HepG2 (cell line): Measurements from ENCODE around the gene CAPN15. TPM values are rescaled to one million over a fixed set of nuclear protein-coding genes. Genes with fewer than 3 reads are reported as not detected.
A peak's percentile ranks its signal among the peaks of the same experiment; 100 is the strongest.

Experiments
- CAMTA2 ChIP-seq: sonication (generic); formaldehyde crosslinking; IDR thresholded peaks from 2 replicates; pipeline ENCODE4 v1.4.0; 2020; ENCODE audit warnings: mild to moderate bottlenecking, missing genetic modification reagents, borderline replicate concordance
- GPN1 ChIP-seq: sonication (generic); formaldehyde crosslinking; IDR thresholded peaks from 2 replicates; pipeline ENCODE4 v1.5.1; 2020; ENCODE audit warnings: missing genetic modification reagents, borderline replicate concordance
- GTF3A ChIP-seq: sonication (generic); formaldehyde crosslinking; conservative IDR thresholded peaks from 2 replicates; pipeline ENCODE4 v1.4.0; 2020; ENCODE audit warnings: mild to moderate bottlenecking, missing genetic modification reagents
- HIVEP1 ChIP-seq: sonication (generic); formaldehyde crosslinking; IDR thresholded peaks from 2 replicates; pipeline ENCODE4 v1.4.0; 2020; ENCODE audit warnings: mild to moderate bottlenecking, missing genetic modification reagents
- HNRNPL ChIP-seq: fragments of 200-400 bp; formaldehyde crosslinking; IDR thresholded peaks from 2 replicates; pipeline ENCODE4 v1.6.1; 2017; ENCODE audit warnings: mild to moderate bottlenecking, low read depth, low read length
- KDM1A ChIP-seq: IDR thresholded peaks from 2 replicates; pipeline ENCODE4 v1.6.1; 2016; ENCODE audit warnings: missing compliant biosample characterization
- NR2F6 ChIP-seq, 2 experiments: IDR thresholded peaks; 2 replicates each; pipeline ENCODE4 v1.6.1; 2016; ENCODE audit warnings: antibody characterized with exemption in 1 of 2, mild to moderate bottlenecking in 1 of 2
- POLR2G ChIP-seq: fragments of 200-400 bp; formaldehyde crosslinking; IDR thresholded peaks from 2 replicates; pipeline ENCODE4 v1.6.1; 2018; ENCODE audit warnings: mild to moderate bottlenecking, low read depth, low read length, moderate library complexity
- RAD21 ChIP-seq: fragments of 450-650 bp; formaldehyde crosslinking; IDR thresholded peaks from 2 replicates; pipeline ENCODE4 v1.5.0; 2020; ENCODE audit warnings: mild to moderate bottlenecking
- SIX4 ChIP-seq: sonication (generic); formaldehyde crosslinking; IDR thresholded peaks from 2 replicates; pipeline ENCODE4 v1.4.0; 2020; ENCODE audit warnings: missing genetic modification reagents
- SRSF1 ChIP-seq: fragments of 200-400 bp; formaldehyde crosslinking; optimal IDR thresholded peaks from 2 replicates; pipeline ENCODE3; 2017; ENCODE audit warnings: mild to moderate bottlenecking, low read depth, low read length, moderate library complexity
- ZNF205 ChIP-seq: IDR thresholded peaks from 2 replicates; pipeline ENCODE4 v1.6.1; 2018; ENCODE audit warnings: missing biosample characterization, missing genetic modification reagents
- ZNF274 ChIP-seq: sonication (generic); formaldehyde crosslinking; IDR thresholded peaks from 2 replicates; pipeline ENCODE4 v1.5.1; 2020; ENCODE audit warnings: mild to moderate bottlenecking, missing genetic modification reagents
- ZNF329 ChIP-seq: sonication (generic); formaldehyde crosslinking; IDR thresholded peaks from 2 replicates; pipeline ENCODE4 v1.9.0; 2021; ENCODE audit warnings: low read depth, mild to moderate bottlenecking, missing genetic modification reagents
- ZNF34 ChIP-seq: sonication (generic); formaldehyde crosslinking; IDR thresholded peaks from 2 replicates; pipeline ENCODE4 v1.4.0; 2020; ENCODE audit warnings: mild to moderate bottlenecking, missing genetic modification reagents, borderline replicate concordance
- ZNF543 ChIP-seq: sonication (generic); formaldehyde crosslinking; IDR thresholded peaks from 2 replicates; pipeline ENCODE4 v1.4.0; 2020; ENCODE audit warnings: mild to moderate bottlenecking, missing genetic modification reagents
- ZNF776 ChIP-seq: sonication (generic); formaldehyde crosslinking; IDR thresholded peaks from 2 replicates; pipeline ENCODE4 v1.4.0; 2020; ENCODE audit warnings: mild to moderate bottlenecking, missing genetic modification reagents
- polyA plus RNA-seq, 8 experiments: library from polyadenylated mRNA; depleted of rRNA in 3 of 8; stranded (reverse) in 7 of 8; unstranded in 1 of 8; fragments of >200 nt; fragmentation: Illumina TruSeq in 4 of 8; extraction: Trizol in 4 of 8; gene quantifications; 2 replicates each; pipeline versions ENCODE4 v1.2.1 to v1.2.3, GENCODE V29; 2011 to 2016; ENCODE audit warnings: low read depth in 4 of 8, missing spikeins in 1 of 8, mixed read lengths in 1 of 8; ENCODE audit not compliant: insufficient read depth in 1 of 8
- total RNA-seq, 5 experiments: library from RNA; depleted of rRNA; stranded (reverse); fragments of >200 nt; fragmentation: Illumina TruSeq; extraction: Trizol; gene quantifications; 2 replicates each; pipeline ENCODE4 v1.2.3, GENCODE V29; 2016; ENCODE audit warnings: low read depth in 1 of 5
- TF ChIP-seq, protein P1 (sequence below): sonication (generic); formaldehyde crosslinking; IDR thresholded peaks from 2 replicates; pipeline ENCODE4 v1.4.0; 2020; ENCODE audit warnings: missing genetic modification reagents
- TF ChIP-seq, protein P2 (sequence below): sonication (generic); formaldehyde crosslinking; IDR thresholded peaks from 2 replicates; pipeline ENCODE4 v1.4.0; 2020; ENCODE audit warnings: missing genetic modification reagents
- TF ChIP-seq, protein P3 (sequence below): sonication (generic); formaldehyde crosslinking; IDR thresholded peaks from 2 replicates; pipeline ENCODE4 v1.4.0; 2020; ENCODE audit warnings: mild to moderate bottlenecking, missing genetic modification reagents
- TF ChIP-seq, protein P4 (sequence below): sonication (generic); formaldehyde crosslinking; IDR thresholded peaks from 2 replicates; pipeline ENCODE4 v1.4.0; 2020; ENCODE audit warnings: mild to moderate bottlenecking, low read depth, missing genetic modification reagents
- TF ChIP-seq, protein P5 (sequence below): sonication (generic); formaldehyde crosslinking; IDR thresholded peaks from 2 replicates; pipeline ENCODE4 v1.4.0; 2020; ENCODE audit warnings: missing genetic modification reagents

The CAPN15 gene
- total and polyA plus RNA-seq, 2 of the 13 experiments (the other 11 are each of a cell fraction or from before 2014, with no cell fraction given): 14.9 to 24.5 TPM

DNA sequence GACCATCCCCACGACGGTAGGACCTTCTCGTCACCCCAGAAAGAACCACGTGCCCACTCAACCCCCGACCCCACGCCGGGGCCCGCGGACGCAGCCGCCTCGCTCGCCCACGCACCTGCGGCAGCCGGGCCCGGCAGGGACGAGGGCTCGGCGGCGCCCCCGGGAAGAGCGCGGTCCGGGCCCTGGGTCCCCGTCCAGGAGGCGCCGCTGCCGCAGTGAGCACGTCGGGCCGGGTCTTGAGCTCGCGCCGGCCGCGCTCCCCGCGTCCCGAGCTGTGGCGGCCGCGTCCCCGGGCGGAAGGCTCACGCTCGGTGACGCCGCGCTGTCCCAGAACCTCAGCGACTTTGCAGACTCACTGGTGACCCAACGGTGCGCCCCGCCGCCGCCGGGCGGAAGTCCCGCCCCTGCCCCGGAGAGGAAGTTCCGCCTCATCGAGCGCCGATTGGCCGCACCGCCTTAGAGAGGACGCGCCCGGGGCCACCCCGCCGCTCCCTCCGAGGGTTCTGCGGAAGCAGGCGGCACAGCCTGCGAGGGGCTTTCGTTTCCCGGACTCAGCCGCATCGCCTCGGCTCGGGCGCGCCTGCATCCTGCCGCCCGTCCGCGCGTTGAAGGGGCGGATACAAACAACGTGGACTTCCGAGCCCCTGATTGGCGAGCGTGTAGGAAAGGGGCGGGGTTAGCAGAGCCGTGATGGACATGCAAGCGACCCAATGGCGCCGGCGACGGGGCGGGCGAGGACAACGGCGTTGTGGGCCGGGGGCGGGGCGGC is 61.6 kb downstream of the CAPN15 start (continued):
- TF ChIP-seq, protein P1, sequence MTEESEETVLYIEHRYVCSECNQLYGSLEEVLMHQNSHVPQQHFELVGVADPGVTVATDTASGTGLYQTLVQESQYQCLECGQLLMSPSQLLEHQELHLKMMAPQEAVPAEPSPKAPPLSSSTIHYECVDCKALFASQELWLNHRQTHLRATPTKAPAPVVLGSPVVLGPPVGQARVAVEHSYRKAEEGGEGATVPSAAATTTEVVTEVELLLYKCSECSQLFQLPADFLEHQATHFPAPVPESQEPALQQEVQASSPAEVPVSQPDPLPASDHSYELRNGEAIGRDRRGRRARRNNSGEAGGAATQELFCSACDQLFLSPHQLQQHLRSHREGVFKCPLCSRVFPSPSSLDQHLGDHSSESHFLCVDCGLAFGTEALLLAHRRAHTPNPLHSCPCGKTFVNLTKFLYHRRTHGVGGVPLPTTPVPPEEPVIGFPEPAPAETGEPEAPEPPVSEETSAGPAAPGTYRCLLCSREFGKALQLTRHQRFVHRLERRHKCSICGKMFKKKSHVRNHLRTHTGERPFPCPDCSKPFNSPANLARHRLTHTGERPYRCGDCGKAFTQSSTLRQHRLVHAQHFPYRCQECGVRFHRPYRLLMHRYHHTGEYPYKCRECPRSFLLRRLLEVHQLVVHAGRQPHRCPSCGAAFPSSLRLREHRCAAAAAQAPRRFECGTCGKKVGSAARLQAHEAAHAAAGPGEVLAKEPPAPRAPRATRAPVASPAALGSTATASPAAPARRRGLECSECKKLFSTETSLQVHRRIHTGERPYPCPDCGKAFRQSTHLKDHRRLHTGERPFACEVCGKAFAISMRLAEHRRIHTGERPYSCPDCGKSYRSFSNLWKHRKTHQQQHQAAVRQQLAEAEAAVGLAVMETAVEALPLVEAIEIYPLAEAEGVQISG: peak; percentile 71
- TF ChIP-seq ZNF205 (CRISPR knock-in tag): peak; percentile 30; the same call in 1 of the 2 replicates
- TF ChIP-seq POLR2G: peak; percentile 85
- 0 out of 2 replicates have a peak, but pooled peaks have one; percentile 23 for TF ChIP-seq SIX4 (CRISPR knock-in tag)
- TF ChIP-seq, protein P2, sequence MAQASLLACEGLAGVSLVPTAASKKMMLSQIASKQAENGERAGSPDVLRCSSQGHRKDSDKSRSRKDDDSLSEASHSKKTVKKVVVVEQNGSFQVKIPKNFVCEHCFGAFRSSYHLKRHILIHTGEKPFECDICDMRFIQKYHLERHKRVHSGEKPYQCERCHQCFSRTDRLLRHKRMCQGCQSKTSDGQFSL (CRISPR knock-in tag): 0 out of 2 replicates have a peak, but pooled peaks have one; percentile 34
- TF ChIP-seq ZNF34 (CRISPR knock-in tag): peak; percentile 79; the same call in 1 of the 2 replicates
- TF ChIP-seq, protein P3, sequence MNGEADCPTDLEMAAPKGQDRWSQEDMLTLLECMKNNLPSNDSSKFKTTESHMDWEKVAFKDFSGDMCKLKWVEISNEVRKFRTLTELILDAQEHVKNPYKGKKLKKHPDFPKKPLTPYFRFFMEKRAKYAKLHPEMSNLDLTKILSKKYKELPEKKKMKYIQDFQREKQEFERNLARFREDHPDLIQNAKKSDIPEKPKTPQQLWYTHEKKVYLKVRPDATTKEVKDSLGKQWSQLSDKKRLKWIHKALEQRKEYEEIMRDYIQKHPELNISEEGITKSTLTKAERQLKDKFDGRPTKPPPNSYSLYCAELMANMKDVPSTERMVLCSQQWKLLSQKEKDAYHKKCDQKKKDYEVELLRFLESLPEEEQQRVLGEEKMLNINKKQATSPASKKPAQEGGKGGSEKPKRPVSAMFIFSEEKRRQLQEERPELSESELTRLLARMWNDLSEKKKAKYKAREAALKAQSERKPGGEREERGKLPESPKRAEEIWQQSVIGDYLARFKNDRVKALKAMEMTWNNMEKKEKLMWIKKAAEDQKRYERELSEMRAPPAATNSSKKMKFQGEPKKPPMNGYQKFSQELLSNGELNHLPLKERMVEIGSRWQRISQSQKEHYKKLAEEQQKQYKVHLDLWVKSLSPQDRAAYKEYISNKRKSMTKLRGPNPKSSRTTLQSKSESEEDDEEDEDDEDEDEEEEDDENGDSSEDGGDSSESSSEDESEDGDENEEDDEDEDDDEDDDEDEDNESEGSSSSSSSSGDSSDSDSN (CRISPR knock-in tag): peak; percentile 2; the same call in 1 of the 2 replicates
- TF ChIP-seq HNRNPL: 0 out of 2 replicates have a peak, but pooled peaks have one; percentile 35
- TF ChIP-seq ZNF329 (CRISPR knock-in tag): 0 out of 2 replicates have a peak, but pooled peaks have one; percentile 58
- TF ChIP-seq SRSF1: peak; percentile 17
- peak; percentile 75; the same call in 1 of the 2 replicates for TF ChIP-seq GTF3A (CRISPR knock-in tag)
- TF ChIP-seq NR2F6 (IDR thresholded peaks at IDR 0.05): no peak
- TF ChIP-seq NR2F6 (CRISPR knock-in tag; IDR thresholded peaks at IDR 0.05): peak; percentile 54; the same call in 1 of the 2 replicates
- peak; percentile 98 for TF ChIP-seq CAMTA2 (CRISPR knock-in tag)
- peak; percentile 83 for TF ChIP-seq ZNF274 (CRISPR knock-in tag)
- TF ChIP-seq GPN1 (CRISPR knock-in tag): 0 out of 2 replicates have a peak, but pooled peaks have one; percentile 20
- TF ChIP-seq ZNF776 (CRISPR knock-in tag): peak; percentile 89
- TF ChIP-seq HIVEP1 (CRISPR knock-in tag): peak; percentile 78
- TF ChIP-seq ZNF543 (CRISPR knock-in tag): peak; percentile 88; the same call in 1 of the 2 replicates
- TF ChIP-seq, protein P4, sequence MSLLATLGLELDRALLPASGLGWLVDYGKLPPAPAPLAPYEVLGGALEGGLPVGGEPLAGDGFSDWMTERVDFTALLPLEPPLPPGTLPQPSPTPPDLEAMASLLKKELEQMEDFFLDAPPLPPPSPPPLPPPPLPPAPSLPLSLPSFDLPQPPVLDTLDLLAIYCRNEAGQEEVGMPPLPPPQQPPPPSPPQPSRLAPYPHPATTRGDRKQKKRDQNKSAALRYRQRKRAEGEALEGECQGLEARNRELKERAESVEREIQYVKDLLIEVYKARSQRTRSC (CRISPR knock-in tag): 0 out of 2 replicates have a peak, but pooled peaks have one; percentile 62
- TF ChIP-seq KDM1A (CRISPR knock-in tag): no peak
- TF ChIP-seq, protein P5, sequence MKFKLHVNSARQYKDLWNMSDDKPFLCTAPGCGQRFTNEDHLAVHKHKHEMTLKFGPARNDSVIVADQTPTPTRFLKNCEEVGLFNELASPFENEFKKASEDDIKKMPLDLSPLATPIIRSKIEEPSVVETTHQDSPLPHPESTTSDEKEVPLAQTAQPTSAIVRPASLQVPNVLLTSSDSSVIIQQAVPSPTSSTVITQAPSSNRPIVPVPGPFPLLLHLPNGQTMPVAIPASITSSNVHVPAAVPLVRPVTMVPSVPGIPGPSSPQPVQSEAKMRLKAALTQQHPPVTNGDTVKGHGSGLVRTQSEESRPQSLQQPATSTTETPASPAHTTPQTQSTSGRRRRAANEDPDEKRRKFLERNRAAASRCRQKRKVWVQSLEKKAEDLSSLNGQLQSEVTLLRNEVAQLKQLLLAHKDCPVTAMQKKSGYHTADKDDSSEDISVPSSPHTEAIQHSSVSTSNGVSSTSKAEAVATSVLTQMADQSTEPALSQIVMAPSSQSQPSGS: peak; percentile 48; the same call in 1 of the 2 replicates
- TF ChIP-seq RAD21 (CRISPR knock-in tag): peak; percentile 23
